Endothelial cell (in vitro differentiated cells): ENCODE measurements around the gene UBAC1. TPM values are rescaled to one million over a fixed set of nuclear protein-coding genes. Genes with fewer than 3 reads are reported as not detected.

Experiments
- DNase-seq: peaks from one replicate; pipeline ENCODE4 v3.0.0; 2021; ENCODE audit warnings: low spot score
- H3K27ac Mint-ChIP-seq: one replicate; pipeline ENCODE4 v1.8.0; 2021; ENCODE audit warnings: mixed read lengths, inconsistent platforms; ENCODE audit not compliant: unreplicated experiment
- H3K27me3 Mint-ChIP-seq: one replicate; pipeline ENCODE4 v1.8.0; 2021; ENCODE audit warnings: mild to moderate bottlenecking, moderate library complexity, mixed read lengths, inconsistent platforms; ENCODE audit not compliant: unreplicated experiment
- H3K36me3 Mint-ChIP-seq: one replicate; pipeline ENCODE4 v1.8.0; 2021; ENCODE audit warnings: mild to moderate bottlenecking, low read depth, mixed read lengths, inconsistent platforms; ENCODE audit not compliant: unreplicated experiment
- H3K4me1 Mint-ChIP-seq: one replicate; pipeline ENCODE4 v1.8.0; 2021; ENCODE audit warnings: mild to moderate bottlenecking, mixed read lengths, inconsistent platforms; ENCODE audit not compliant: unreplicated experiment
- H3K4me3 Mint-ChIP-seq: one replicate; pipeline ENCODE4 v1.8.0; 2021; ENCODE audit warnings: mild to moderate bottlenecking, mixed read lengths, inconsistent platforms; ENCODE audit not compliant: unreplicated experiment
- H3K9me3 Mint-ChIP-seq: one replicate; pipeline ENCODE4 v1.8.0; 2021; ENCODE audit warnings: mixed read lengths, inconsistent platforms; ENCODE audit not compliant: unreplicated experiment
- total RNA-seq: library from RNA; stranded (reverse); fragmentation: NEBNext Ultra II Directional; extraction: Animal tissue kit (Norgen Biotek cat#: 25700); gene quantifications from one replicate; pipeline ENCODE4 v1.2.1, GENCODE V29; 2021; ENCODE audit not compliant: unreplicated experiment
- TF ChIP-seq, protein P1 (sequence below): fragments of 200-600 bp; sonication (generic); IDR thresholded peaks from one replicate; pipeline ENCODE4 v1.5.0; 2021; ENCODE audit warnings: antibody characterized with exemption; ENCODE audit not compliant: unreplicated experiment

Gene UBAC1
- total RNA-seq, 1 donor from 2014 or later: 46.8 TPM

DNA sequence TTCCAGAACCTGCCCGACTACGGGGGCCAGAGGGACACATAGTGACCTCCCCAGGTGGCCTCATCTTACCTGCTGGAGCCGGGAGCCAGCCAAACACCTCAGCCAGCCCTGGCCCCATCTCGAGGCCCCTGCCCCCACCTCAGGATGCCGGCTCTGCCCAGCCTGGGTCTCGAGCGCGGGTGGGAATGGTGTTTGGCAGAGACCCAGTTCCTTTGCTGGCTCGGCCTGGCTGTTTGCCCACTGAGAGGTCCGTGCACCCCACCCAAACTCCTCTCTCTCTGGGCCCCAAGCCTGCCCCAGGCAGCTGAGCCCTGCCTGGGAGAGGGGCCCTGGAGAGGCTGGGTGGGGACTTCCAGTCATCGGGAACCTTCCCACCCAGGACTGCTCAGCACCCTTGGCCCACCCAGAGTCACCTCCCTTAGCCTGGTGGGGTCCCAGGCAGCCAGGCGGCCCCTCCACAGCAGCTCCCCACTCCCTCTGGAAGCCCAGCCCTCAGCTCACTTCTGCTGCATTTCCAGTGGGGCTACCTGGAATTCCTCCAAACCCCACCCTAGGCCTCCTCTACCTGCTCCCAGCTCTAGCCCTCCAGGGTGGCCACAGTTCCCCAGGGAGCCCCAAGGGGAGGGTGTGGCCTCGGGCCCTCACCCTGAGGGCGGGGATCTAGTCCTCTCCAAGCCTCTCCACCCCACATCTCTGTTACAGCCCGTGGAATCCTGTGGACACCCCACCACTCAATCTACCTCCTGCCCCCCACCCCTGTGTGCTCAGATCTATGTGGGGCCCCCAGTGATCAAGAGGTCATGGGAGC is 42.4 kb upstream of the UBAC1 start:
- Mint-ChIP-seq H3K4me3 (no peak overlapping the region), H3K27ac (no peak overlapping the region), H3K27me3 (peaks cover 8% of the 10 kb centered on the region), H3K36me3 (no peaks in the 10 kb centered on the region), H3K4me1 (peaks cover 21% of the 10 kb centered on the region), H3K9me3 (no peaks in the 10 kb centered on the region)
- no peak for DNase-seq
- TF ChIP-seq, protein P1, sequence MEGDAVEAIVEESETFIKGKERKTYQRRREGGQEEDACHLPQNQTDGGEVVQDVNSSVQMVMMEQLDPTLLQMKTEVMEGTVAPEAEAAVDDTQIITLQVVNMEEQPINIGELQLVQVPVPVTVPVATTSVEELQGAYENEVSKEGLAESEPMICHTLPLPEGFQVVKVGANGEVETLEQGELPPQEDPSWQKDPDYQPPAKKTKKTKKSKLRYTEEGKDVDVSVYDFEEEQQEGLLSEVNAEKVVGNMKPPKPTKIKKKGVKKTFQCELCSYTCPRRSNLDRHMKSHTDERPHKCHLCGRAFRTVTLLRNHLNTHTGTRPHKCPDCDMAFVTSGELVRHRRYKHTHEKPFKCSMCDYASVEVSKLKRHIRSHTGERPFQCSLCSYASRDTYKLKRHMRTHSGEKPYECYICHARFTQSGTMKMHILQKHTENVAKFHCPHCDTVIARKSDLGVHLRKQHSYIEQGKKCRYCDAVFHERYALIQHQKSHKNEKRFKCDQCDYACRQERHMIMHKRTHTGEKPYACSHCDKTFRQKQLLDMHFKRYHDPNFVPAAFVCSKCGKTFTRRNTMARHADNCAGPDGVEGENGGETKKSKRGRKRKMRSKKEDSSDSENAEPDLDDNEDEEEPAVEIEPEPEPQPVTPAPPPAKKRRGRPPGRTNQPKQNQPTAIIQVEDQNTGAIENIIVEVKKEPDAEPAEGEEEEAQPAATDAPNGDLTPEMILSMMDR: no peak

DNA sequence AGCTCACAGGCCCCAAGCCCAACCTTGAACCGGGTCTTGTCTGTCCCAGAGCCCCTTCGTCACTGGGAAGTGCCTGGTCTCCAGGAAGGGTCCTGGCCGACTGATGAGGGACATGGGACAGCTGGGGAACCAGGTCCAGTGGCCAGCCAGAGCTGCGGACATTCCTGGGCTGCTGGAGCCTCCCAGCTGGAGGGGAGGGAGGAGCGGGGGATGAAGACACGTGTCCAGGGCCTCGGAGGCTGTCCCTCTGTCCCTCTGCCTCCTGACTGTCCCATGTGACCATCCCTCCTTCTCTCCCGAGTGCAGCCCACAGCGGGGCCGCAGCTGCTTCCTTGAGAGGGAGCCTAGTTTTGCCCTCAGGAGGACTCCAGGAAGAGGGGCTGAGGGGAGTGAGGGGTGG is 41.7 kb upstream of the UBAC1 start:
- Mint-ChIP-seq H3K4me3 (no peak overlapping the region), H3K27ac (no peak overlapping the region), H3K27me3 (peaks cover 4% of the 10 kb centered on the region), H3K4me1 (peaks cover 14% of the 10 kb centered on the region), H3K36me3 (no peaks in the 10 kb centered on the region), H3K9me3 (no peaks in the 10 kb centered on the region)
- DNase-seq: no peak
- TF ChIP-seq, protein P1: no peak

DNA sequence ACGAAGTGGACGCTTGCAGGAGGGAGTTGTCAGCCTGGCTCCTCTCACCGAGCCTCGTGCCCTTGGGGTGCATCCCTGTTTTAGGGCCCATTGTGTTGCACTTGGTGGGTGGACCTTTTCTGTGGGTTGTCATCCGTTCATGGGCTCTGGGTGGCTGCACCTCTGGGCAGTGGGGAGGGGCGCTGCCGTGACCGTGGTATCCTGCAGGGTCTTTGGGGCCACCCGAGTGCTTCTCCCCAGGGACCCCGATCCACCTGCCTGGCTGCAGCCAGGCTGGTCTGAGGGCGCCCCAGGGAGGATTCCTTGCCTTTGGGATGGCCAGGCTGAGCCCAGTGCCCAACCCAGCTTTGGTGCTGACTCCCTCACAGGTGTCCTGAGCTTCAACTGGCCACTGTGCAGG is 41.0 kb upstream of the UBAC1 start:
- no peak for DNase-seq
- TF ChIP-seq, protein P1: no peak
- Mint-ChIP-seq H3K36me3 (no peaks in the 10 kb centered on the region), H3K27ac (no peak overlapping the region), H3K4me3 (no peak overlapping the region), H3K4me1 (peaks cover 7% of the 10 kb centered on the region), H3K27me3 (peaks cover 1% of the 10 kb centered on the region), H3K9me3 (no peaks in the 10 kb centered on the region)

DNA sequence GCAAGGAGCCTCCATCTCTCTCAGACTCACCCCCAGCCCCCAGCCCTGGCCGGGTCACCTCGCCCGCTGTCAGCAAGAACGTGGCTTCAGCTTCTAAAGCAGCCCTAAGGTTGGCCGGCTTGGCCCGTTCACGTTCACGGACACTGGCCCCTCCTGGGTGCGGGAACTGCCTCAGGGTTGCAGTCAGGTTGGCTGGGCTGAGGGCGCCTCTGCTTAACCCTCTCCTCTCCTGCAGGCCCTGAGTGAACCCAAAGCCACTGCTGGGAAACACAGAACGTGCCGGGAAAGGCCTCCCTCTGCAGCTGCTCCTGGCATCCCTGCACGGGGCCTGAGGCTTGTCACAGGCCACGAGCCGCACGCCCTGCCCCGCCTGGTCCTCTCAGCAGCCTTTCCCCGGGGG is 40.1 kb upstream of the UBAC1 start:
- Mint-ChIP-seq H3K4me3 (no peak overlapping the region), H3K27ac (no peak overlapping the region), H3K9me3 (no peaks in the 10 kb centered on the region), H3K4me1 (no peaks in the 10 kb centered on the region), H3K36me3 (no peaks in the 10 kb centered on the region), H3K27me3 (no peaks in the 10 kb centered on the region)
- TF ChIP-seq, protein P1: no peak
- no peak for DNase-seq

DNA sequence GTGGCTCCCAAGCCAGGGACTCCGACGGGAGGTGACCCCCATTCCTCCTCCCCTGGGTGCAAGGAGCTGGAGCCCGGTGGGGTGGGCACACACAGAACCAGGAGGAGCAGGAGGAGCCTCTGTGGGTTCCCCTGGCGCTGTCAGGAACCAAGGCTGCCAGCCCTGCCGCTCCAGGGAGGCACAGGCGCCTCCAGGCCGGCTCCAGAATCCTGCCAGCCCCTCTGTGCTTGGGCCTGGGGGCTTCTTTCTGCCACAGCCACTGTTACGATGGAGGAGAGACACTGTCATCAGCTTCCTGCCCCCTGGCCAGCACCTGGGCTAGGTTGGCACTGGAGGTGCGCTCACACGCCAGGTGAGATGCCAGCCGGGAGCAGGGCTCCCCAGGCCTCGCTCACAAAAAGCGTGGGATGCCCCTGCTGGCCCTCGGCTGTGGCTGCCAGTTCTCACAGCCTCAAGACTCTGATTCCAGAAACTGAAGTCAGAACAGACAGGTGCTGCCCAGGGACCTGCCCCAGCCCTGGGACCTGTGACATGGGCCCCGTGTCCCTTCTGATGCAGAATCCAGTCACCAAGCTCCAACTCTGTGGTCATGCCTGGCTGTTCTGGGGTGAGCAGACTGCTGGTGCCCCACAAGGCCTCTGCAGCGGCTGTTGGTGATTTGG is 37.4 kb upstream of the UBAC1 start:
- Mint-ChIP-seq H3K27me3 (peaks cover 2% of the 10 kb centered on the region), H3K27ac (no peak overlapping the region)
- no peak for DNase-seq

More for the DNA sequence above, 37.4 kb upstream of the UBAC1 start:
- no peak overlapping the region for H3K4me3 Mint-ChIP-seq
- H3K4me1 Mint-ChIP-seq: peaks cover 2% of the 10 kb centered on the region
- H3K36me3 Mint-ChIP-seq: no peaks in the 10 kb centered on the region
- TF ChIP-seq, protein P1: no peak
- no peaks in the 10 kb centered on the region for H3K9me3 Mint-ChIP-seq
